ENCODE measurements around the gene PCGF3. TPM values are rescaled to one million over a fixed set of nuclear protein-coding genes. Genes with fewer than 3 reads are reported as not detected.

Gene PCGF3
- polyA plus RNA-seq, 3 donors from 2014 or later: 6.5 to 7.5 (median 6.6) TPM

DNA sequence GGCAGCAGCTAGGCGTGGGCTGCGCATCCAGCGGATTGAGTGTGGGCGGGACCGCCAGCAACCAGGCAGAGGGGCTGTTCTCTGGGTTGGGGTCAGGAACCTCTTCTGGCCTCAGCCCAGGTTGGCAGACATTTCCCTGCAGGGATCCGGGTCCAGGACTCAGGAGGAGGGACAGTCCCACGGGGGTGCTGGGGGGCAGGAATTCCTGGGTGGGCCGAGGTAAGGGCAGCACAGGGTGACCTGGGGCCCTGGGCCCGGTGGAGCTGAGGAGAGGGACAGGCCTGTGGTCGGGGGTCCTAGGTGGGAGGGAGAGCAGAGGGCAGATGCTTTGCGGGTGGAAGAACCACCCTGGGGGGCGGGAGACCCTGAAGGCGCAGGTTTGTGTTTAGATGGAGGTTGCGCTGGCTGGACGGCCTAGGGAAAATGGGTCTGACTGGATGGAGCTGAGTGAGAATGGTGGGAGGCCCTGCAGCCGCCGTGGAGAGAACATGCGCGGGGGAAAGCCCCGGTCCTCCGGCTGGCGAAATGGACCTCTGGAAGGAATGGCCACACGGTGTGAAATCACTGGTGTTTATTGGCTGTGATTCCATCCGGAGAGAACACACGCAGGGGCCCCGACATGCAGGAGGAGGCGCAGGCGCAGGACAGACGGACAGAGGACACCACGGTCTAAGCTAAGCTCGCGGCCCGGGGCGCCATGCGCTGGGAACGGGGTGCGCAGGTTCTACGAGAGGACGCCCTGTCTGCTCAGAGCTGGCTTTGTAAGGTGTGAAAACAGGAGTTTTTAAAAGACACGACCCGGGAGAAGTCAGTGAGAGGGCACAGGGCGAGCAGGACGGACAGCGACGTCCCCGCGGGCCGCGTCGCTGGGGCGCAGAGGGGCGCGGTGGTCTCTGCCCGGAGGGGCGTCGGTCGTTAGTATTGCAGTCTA, 79.0 kb downstream of the PCGF3 start:
- no peak overlapping the region for H3K27ac Mint-ChIP-seq
- H3K4me1 Mint-ChIP-seq: peaks cover 19 to 26% of the 10 kb centered on the region in 2 donors
- H3K36me3 Mint-ChIP-seq: peaks cover 0 to 3% (median 0%) of the 10 kb centered on the region in 3 donors
- H3K4me3 Mint-ChIP-seq: peak overlapping the region in 1 of 5 donors; percentile 10
- peaks cover 0 to 2% (median 0%) of the 10 kb centered on the region in 6 donors for H3K9me3 Mint-ChIP-seq
- no peak for DNase-seq
- H3K27me3 Mint-ChIP-seq (ENCODE audit: low read depth in 3 of 3): peaks cover 15 to 32% (median 20%) of the 10 kb centered on the region in 3 donors

DNA sequence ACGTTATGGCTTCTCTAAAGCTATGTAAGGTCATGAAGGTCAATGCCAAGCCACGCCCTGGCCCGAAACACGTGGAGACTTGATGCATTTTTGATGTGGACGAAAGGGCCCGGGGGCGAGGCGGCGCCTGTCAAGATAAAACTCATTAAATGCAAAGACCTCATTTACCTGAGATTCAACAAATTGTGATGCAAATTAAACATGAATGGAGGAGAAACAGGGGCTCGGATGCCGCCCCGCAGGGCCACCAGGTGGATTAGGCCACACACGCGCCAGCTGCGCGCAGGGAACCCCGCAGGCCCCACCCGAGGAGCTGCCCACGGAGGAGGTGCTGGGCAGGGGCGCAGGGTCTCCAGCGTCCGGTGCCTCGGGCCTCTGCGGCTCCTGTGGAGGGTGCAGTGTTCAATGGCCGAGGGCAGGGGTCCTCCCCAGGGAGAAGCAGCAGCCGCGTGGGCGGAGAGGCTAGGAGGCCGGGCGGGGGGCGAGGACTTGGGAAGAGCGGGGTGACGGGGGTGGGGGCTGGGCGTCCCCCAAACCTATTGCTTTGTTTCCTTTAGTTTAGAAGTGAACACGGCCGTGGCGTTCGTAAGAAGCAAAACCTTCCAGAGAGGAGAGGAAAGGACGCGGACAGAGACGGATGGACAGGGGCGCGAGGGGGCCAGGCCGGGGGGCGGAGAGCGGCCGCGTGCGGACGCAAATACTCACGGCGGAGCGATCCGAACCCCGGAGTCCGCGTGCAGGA, 79.9 kb downstream of the PCGF3 start:
- peaks cover 0 to 2% (median 0%) of the 10 kb centered on the region in 6 donors for H3K9me3 Mint-ChIP-seq
- H3K36me3 Mint-ChIP-seq: no peaks in the 10 kb centered on the region
- peaks cover 17 to 28% (median 20%) of the 10 kb centered on the region in 3 donors for H3K27me3 Mint-ChIP-seq (ENCODE audit: low read depth in 3 of 3)
- peaks cover 10 to 17% of the 10 kb centered on the region in 2 donors for H3K4me1 Mint-ChIP-seq
- no peak overlapping the region for H3K27ac Mint-ChIP-seq
- no peak for DNase-seq
- peak overlapping the region in 1 of 5 donors; percentile 49 for H3K4me3 Mint-ChIP-seq

DNA sequence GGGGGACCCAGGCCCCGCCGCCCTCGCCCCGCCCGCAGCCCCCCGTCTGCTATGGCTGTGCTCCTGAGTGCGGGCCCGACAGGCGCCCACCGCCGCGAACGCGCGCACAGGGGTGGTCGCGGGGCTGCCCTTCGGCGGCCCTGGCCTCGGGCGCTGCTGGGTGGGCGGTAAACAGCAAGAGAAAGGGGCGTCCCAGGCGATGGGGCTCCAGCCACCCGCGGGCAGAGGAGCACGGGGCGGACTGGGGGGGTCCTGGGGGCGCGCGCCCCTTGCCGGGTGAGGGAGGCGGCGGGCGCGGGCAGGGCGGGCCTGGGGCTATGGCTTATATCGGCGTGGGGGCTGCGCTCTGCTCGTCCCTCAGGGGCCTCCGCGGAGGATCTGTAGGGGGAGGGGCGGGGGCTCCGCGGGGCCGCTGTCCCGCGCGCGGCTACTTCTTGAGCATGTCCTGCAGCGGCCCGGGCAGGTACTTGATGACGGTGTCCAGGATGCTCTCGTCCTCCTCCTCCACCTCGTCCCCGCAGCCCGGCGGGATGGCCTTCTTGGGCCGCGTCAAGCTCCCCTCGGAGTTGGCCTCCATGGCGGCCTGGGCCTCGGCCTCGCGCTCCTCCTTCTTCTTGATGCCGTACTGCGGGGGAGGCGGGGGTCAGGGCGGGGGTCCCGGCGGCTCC, 80.6 kb downstream of the PCGF3 start:
- Mint-ChIP-seq H3K27me3 (ENCODE audit: low read depth in 3 of 3) (peaks cover 19 to 31% (median 23%) of the 10 kb centered on the region in 3 donors), H3K4me3 (no peak overlapping the region)
- DNase-seq: no peak

DNA sequence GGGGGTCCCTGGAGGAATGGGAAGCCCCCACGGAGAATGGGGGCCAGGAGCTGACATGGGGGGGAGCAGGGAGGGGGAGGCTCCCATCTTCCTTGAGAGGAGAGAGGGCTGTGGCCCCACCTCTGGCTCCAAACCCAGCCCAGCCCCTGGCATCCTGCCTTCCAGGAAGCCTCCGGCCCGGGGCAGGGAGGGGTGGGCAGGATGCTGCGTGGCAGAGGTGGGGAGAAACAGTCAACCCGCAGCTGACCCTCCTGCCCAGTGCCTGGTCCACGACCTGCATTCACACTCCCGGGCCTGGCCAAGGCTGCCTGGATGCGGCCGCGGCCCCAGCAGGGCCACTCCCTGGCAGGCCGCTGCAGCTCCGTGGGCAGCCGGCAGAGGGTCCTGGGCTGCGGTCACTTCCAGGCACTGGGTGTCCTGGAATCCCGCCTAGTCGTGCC, 81.2 kb downstream of the PCGF3 start:
- Mint-ChIP-seq H3K27ac (no peak overlapping the region), H3K9me3 (peaks cover 0 to 2% (median 0%) of the 10 kb centered on the region in 6 donors), H3K4me3 (peak overlapping the region in 1 of 5 donors; percentile 27), H3K4me1 (peaks cover 6 to 12% of the 10 kb centered on the region in 2 donors), H3K27me3 (ENCODE audit: low read depth in 3 of 3) (peaks cover 13 to 24% (median 19%) of the 10 kb centered on the region in 3 donors), H3K36me3 (no peaks in the 10 kb centered on the region)
- DNase-seq: no peak

More for the DNA sequence above, 80.6 kb downstream of the PCGF3 start:
- Mint-ChIP-seq H3K4me1 (peaks cover 6 to 15% of the 10 kb centered on the region in 2 donors), H3K36me3 (no peaks in the 10 kb centered on the region), H3K27ac (no peak overlapping the region), H3K9me3 (peaks cover 0 to 2% (median 0%) of the 10 kb centered on the region in 6 donors)

DNA sequence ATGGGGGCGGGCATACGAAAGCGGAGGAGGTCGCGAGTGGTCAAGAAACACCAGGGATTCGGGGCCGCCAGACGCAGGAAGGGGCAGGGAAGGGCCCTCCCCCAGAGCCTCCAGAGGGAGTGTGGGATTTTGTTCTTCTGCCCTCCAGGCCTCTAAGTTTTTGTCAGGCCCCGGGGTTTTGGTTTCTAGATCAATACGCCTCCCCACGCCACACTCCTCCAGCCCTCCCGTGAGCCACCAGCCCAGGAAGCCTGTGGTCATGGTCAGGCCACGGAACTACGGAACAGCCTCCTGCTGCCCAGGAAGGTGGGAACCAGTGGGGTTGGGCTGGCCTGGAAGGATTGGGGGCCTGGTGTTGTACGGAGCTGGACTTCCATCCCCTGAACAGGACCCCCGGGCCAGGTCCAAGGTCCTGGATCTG, 81.9 kb downstream of the PCGF3 start:
- Mint-ChIP-seq H3K9me3 (peaks cover 0 to 2% (median 0%) of the 10 kb centered on the region in 6 donors), H3K4me3 (peak overlapping the region in 3 of 5 donors; percentile 25 to 70 (median 27)), H3K27ac (no peak overlapping the region), H3K4me1 (peaks cover under 1 to 6% of the 10 kb centered on the region in 2 donors), H3K27me3 (ENCODE audit: low read depth in 3 of 3) (peaks cover 8 to 19% (median 14%) of the 10 kb centered on the region in 3 donors), H3K36me3 (no peaks in the 10 kb centered on the region)
- DNase-seq: no peak

DNA sequence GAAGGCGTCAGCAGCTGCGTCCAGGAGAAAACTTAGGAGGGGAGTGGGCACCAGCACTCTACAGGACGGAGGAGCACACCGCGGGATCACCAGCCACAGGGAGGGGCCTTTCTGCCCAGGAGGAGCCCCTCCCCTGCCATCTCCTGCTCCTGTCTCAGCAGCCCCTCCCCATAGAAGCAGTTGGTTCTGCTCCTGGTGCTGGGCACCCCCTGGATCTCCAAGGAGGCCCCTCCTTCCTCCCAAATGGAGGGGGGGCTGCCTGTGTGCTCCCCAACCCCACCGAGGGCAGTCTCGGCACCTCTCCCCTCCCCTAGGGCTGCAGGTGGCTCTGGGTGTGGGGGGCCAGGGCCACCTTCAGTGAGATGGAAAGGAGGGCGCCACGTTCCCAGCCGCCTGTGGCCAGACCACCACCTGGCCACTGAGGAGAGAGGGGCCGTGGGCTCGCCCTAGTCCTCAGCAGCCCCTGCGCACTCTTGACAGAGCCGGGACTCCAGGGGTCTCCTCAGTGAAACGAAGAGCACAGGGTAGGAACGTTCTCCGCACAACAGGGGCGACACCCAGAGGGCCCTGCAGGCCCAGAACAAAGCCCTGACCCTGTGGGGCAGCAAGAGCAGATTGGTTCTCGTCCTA, 82.5 kb downstream of the PCGF3 start:
- DNase-seq: no peak
- H3K36me3 Mint-ChIP-seq: peaks cover 0 to 3% (median 3%) of the 10 kb centered on the region in 3 donors
- H3K4me1 Mint-ChIP-seq: peaks cover 0 to 8% of the 10 kb centered on the region in 2 donors
- no peak overlapping the region for H3K27ac Mint-ChIP-seq
- H3K9me3 Mint-ChIP-seq: peaks cover 0 to 2% (median 0%) of the 10 kb centered on the region in 6 donors
- H3K4me3 Mint-ChIP-seq: no peak overlapping the region
- peaks cover 10 to 22% (median 14%) of the 10 kb centered on the region in 3 donors for H3K27me3 Mint-ChIP-seq (ENCODE audit: low read depth in 3 of 3)

DNA sequence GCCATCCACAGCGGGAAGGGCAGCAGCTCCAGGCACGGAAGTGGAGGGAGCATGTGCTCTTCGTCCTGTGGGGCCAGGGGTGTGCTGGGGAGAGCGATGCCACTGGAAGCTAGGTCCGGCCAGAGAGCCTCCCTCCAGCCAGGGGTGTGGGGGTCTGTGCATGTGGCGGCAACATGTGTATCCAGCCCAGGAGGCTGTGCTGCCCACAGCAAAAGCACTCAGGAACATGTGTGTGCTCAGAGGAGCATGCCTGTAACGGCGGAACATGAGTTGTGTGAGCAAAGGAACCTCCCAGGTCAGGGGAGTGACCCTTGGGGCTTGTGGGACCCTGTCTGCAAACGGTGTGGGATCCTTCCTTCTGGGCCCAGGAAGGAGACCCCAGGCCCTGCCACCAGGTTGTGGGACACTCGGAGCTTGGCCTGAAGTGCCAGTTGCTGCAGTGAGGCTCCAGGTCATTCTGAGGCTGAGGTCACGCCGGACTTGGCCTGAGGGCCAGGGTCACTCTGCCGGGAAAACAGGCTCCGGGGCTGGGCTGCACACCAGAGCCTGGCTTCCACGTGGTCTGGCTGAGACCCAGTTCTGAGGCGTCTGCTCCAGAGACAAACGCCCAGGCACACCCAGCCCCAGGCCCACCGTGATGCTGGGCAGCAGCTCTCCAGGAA, 83.1 kb downstream of the PCGF3 start:
- peaks cover 0 to 2% (median 0%) of the 10 kb centered on the region in 6 donors for H3K9me3 Mint-ChIP-seq

DNA sequence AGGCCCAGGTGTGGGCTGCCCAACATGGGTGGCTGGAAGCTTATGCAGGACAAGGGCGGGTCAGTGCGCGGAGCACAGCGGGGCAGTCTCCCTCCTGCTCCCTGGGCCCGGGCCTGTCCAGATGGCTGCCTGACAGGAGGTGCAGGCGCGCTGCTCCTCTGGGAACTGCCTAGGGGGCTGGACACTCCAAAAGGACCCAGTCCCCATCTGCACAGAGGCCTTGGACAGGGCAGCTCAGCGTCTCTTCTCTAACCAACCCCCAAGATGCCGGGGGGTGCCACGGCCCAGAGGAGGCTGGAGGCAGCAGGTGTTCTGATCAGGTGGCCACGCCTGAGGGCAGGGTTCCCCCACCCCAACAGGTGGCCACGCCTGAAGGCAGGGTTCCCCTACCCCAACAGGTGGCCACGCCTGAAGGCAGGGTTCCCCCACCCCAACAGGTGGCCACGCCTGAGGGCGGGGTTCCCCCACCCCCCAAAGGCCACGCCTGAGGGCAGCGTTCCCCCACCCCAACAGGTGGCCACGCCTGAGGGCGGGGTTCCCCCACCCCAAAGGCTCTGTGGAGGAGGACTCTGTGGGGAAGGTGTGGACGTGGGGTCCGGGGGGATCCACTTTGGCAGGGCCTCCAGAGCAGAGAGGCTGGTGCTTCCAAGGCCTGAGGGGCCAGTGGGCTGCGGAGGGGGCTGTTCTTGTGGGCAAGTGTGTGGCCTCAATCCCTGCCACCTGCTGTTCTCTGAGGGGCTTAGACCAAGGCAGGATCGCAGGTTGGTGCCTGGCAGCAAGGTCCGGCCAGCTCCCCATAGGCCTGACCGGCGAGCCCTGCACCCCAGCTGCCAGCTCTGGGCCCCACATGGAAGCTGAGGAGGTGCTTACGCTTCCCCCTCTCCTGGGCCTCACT, 84.2 kb downstream of the PCGF3 start:
- DNase-seq: no peak
- Mint-ChIP-seq H3K4me1 (peaks cover 0 to 6% of the 10 kb centered on the region in 2 donors), H3K27ac (no peak overlapping the region), H3K36me3 (peaks cover 0 to 3% (median 3%) of the 10 kb centered on the region in 3 donors), H3K9me3 (peaks cover 0 to 2% (median 0%) of the 10 kb centered on the region in 6 donors), H3K4me3 (no peak overlapping the region), H3K27me3 (ENCODE audit: low read depth in 3 of 3) (peaks cover 13 to 23% (median 14%) of the 10 kb centered on the region in 3 donors)

More for the DNA sequence above, 83.1 kb downstream of the PCGF3 start:
- Mint-ChIP-seq H3K4me1 (peaks cover 0 to 8% of the 10 kb centered on the region in 2 donors), H3K27ac (no peak overlapping the region), H3K36me3 (peaks cover 0 to 3% (median 3%) of the 10 kb centered on the region in 3 donors), H3K27me3 (ENCODE audit: low read depth in 3 of 3) (peaks cover 10 to 22% (median 11%) of the 10 kb centered on the region in 3 donors), H3K4me3 (no peak overlapping the region)
- no peak for DNase-seq

DNA sequence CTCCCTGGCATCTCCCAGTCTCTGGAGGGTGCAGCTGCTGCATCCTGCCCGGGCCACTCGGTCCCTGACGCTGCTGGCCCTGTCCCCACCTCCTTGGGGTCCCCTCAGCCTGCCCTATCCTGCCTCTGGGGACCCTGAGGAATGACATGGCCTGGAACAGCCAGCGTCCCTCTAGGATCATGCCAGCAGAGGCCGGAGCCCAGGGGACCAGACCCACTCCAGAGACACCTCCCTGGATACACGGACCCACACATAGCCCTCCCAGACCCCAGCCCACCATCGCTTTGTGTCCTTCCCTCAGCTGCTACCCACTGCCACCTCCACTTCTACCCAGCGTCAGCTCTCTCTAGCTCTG, 84.8 kb downstream of the PCGF3 start:
- no peak overlapping the region for H3K4me3 Mint-ChIP-seq
- H3K4me1 Mint-ChIP-seq: peaks cover 0 to 6% of the 10 kb centered on the region in 2 donors
- peaks cover 0 to 3% (median 3%) of the 10 kb centered on the region in 3 donors for H3K36me3 Mint-ChIP-seq
- peaks cover 13 to 18% (median 17%) of the 10 kb centered on the region in 3 donors for H3K27me3 Mint-ChIP-seq (ENCODE audit: low read depth in 3 of 3)
- H3K9me3 Mint-ChIP-seq: peaks cover 0 to 2% (median 0%) of the 10 kb centered on the region in 6 donors
- H3K27ac Mint-ChIP-seq: no peak overlapping the region
- no peak for DNase-seq

DNA sequence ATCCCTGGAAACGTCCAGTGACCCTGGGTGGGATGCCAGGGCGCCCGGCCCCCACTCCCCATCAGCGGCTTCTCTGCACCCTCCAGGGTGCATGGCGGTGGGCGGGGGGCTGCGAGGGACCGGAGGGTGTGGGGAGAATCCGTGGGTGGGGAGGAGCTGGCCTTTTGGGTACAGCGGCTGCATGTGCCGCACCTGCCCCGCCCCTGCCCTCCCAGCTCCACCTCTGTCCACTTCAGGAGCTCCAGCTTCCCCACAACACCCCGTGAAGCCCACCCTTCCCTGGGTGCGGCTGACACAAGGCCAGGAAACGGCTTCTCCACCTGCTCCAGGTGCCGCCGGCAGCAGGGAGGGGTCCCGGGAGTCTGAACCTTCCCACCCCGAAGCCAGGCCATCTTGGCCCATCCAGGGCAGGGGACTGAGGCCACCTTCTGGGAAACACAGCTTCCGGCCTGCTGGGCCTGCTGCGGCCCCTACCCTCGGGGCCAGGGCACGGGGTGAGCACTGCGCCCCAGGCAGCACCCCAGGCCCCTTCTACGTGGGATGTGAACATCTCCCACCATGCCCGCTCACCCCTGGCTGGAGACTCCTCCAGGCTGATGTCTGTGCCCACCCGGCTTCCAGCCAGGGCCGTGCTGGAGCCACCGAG, 85.7 kb downstream of the PCGF3 start:
- DNase-seq: no peak
- H3K4me1 Mint-ChIP-seq: peaks cover 0 to 6% of the 10 kb centered on the region in 2 donors
- no peak overlapping the region for H3K27ac Mint-ChIP-seq
- peaks cover 0 to 3% (median 3%) of the 10 kb centered on the region in 3 donors for H3K36me3 Mint-ChIP-seq
- H3K4me3 Mint-ChIP-seq: no peak overlapping the region
- peaks cover 0 to 2% (median 0%) of the 10 kb centered on the region in 6 donors for H3K9me3 Mint-ChIP-seq
- H3K27me3 Mint-ChIP-seq (ENCODE audit: low read depth in 3 of 3): peaks cover 11 to 20% (median 17%) of the 10 kb centered on the region in 3 donors

DNA sequence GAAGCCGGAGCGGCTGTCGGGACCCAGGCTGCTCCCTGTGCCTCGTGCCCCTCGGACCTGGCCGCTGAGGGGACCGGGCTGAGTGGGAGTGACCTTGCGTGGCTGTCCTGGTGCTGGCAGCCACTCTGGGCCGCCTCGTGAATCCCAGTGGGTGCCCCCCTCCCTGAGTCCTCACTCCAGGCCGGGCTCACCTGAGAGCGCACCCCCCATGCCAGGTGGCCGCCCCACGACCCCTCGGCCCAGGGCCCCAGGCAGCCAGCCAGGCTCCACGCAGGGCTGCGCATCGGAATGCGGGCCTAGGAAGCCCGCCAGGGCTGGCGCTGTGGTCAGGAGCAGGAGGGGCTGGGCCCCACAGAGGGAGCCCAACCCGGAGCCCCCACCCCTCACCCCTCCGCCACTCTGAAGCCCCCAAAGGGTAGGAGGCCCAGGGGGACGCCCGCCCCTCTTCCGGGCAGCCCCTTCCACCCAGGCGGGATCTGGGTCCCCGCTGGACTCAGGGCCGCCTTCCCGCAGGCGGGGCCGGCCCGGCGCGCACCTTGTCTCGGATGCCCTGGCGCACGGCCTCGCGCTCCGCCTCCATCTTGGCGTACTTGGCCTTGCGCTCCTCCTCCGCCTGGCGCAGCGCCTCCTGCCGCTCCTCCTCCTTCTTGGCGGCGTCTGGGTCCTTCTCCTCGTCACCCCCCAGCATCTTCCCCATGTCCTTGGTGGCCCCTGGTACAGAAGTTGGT, 86.4 kb downstream of the PCGF3 start:
- DNase-seq: no peak
- peak overlapping the region in 1 of 5 donors; percentile 27 for H3K4me3 Mint-ChIP-seq
- no peak overlapping the region for H3K27ac Mint-ChIP-seq
- H3K9me3 Mint-ChIP-seq: peaks cover 0 to 2% (median 0%) of the 10 kb centered on the region in 6 donors
- H3K27me3 Mint-ChIP-seq (ENCODE audit: low read depth in 3 of 3): peaks cover 11 to 22% (median 21%) of the 10 kb centered on the region in 3 donors
- peaks cover 0 to 6% of the 10 kb centered on the region in 2 donors for H3K4me1 Mint-ChIP-seq
- H3K36me3 Mint-ChIP-seq: peaks cover 0 to 3% (median 3%) of the 10 kb centered on the region in 3 donors
